ENCODE measurements around the gene TLE2. TPM values are rescaled to one million over a fixed set of nuclear protein-coding genes. Genes with fewer than 3 reads are reported as not detected.

TLE2 gene
- total and polyA plus RNA-seq, 2 of the 4 experiments (the other 2 are of a cell fraction) = under 0.01 to 0.41 TPM

- Histone ChIP-seq H2BK5ac (ENCODE audit: low read depth, low read length, poor library complexity, severe bottlenecking) (no peak overlapping the region), H4K8ac (ENCODE audit: low read depth in 2 of 2, low read length in 2 of 2) (no peak overlapping the region), H2BK20ac (ENCODE audit: low read depth, low read length) (no peak overlapping the region), H2BK120ac (ENCODE audit: low read depth, low read length) (no peak overlapping the region), H3K18ac (ENCODE audit: low read depth, low read length) (no peak overlapping the region), H3K4me1 (ENCODE audit: control insufficient read depth, insufficient read depth, low read length) (peaks cover 11% of the 10 kb centered on the region), H2BK15ac (ENCODE audit: low read depth, low read length) (no peak overlapping the region), H3K9ac (ENCODE audit: low read depth, low read length) (no peak overlapping the region), H3K27me3 (ENCODE audit: control insufficient read depth, insufficient read depth, low read length) (no peaks in the 10 kb centered on the region), H4K5ac (ENCODE audit: low read depth, low read length) (no peak overlapping the region), H3K9me3 (ENCODE audit: control insufficient read depth, insufficient read depth, low read length) (no peaks in the 10 kb centered on the region), H3K56ac (ENCODE audit: extremely low read depth, insufficient read depth, low read length) (no peak overlapping the region), H4K20me1 (ENCODE audit: insufficient read depth, low read length) (no peaks in the 10 kb centered on the region), H3K79me1 (ENCODE audit: low read depth in 1 of 2, low read length in 2 of 2) (no peaks in the 10 kb centered on the region), H3K23ac (ENCODE audit: low read depth, low read length) (no peak overlapping the region), H2AFZ (replicated peaks; ENCODE audit: low read length, poor library complexity) (no peak overlapping the region), H3K4me3 (ENCODE audit: insufficient read depth, low read depth, low read length) (no peak overlapping the region), H4K91ac (ENCODE audit: insufficient read depth, low read depth, low read length) (no peak overlapping the region), H2AK9ac (replicated peaks; ENCODE audit: low read depth, low read length, poor library complexity) (no peak overlapping the region), H2AK5ac (ENCODE audit: low read depth, low read length) (no peak overlapping the region), H3K36me3 (ENCODE audit: control insufficient read depth, insufficient read depth, low read length) (no peaks in the 10 kb centered on the region), H3K14ac (replicated peaks; ENCODE audit: low read depth, low read length) (no peak overlapping the region), H3K27ac (ENCODE audit: insufficient read depth, low read length) (no peak overlapping the region), H3K4me2 (ENCODE audit: low read depth, low read length) (no peak overlapping the region), H3K4ac (ENCODE audit: low read depth, low read length) (no peak overlapping the region), H3K9me1 (ENCODE audit: insufficient read depth, low read length) (0 out of 2 replicates have a peak, but pooled peaks cover 6% of the 10 kb centered on the region)
- BruUV-seq (replicated peaks) = no TSS peak
- ChIA-PET POLR2A (ENCODE audit: unreplicated experiment) (no interaction called here), CTCF (no interaction called here)
- DNase-seq (no peak), ATAC-seq (ENCODE audit: low read depth) (no peak)
- 86% methylated on average over 4 of the region's 11 CpGs; no CpG with 5 or more reads in 1 of the 2 experiments for WGBS, 2 experiments (ENCODE audit: extremely low coverage in 2 of 2, insufficient read length in 1 of 2)
- in situ Hi-C loops (cut with MboI; ENCODE audit: low sequenced_read_pairs) (no loop called here), intact Hi-C loops (cut with micrococcal nuclease) (no loop called here), dilution Hi-C loops (cut with HindIII; ENCODE audit: low sequenced_read_pairs, unreplicated experiment) (no loop called here)
- TF ChIP-seq RFX5 (IDR thresholded peaks at IDR 0.05; ENCODE audit: low read depth, low read length) (no peak), FOS (IDR thresholded peaks at IDR 0.05; ENCODE audit: low read depth, low read length) (no peak), MXI1 (IDR thresholded peaks at IDR 0.05; ENCODE audit: borderline replicate concordance, low read depth, low read length) (no peak), SMC3 (IDR thresholded peaks at IDR 0.05; ENCODE audit: low read depth, low read length) (no peak), MAZ (IDR thresholded peaks at IDR 0.05; ENCODE audit: borderline replicate concordance, low read depth, low read length) (no peak), NFE2L2 (IDR thresholded peaks at IDR 0.05; ENCODE audit: low read depth, low read length) (no peak), MAFK (IDR thresholded peaks at IDR 0.05; ENCODE audit: low read depth, low read length) (no peak), CTCF (conservative IDR thresholded peaks at IDR 0.05; ENCODE audit: low read depth, low read length) (no peak), RAD21 (IDR thresholded peaks at IDR 0.05; ENCODE audit: low read length) (no peak), BHLHE40 (IDR thresholded peaks at IDR 0.05; ENCODE audit: low read depth, low read length) (no peak)
- TF ChIP-seq, protein P1, sequence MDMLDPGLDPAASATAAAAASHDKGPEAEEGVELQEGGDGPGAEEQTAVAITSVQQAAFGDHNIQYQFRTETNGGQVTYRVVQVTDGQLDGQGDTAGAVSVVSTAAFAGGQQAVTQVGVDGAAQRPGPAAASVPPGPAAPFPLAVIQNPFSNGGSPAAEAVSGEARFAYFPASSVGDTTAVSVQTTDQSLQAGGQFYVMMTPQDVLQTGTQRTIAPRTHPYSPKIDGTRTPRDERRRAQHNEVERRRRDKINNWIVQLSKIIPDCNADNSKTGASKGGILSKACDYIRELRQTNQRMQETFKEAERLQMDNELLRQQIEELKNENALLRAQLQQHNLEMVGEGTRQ (IDR thresholded peaks at IDR 0.05; ENCODE audit: low read depth, low read length) = no peak
- TF ChIP-seq, protein P2, sequence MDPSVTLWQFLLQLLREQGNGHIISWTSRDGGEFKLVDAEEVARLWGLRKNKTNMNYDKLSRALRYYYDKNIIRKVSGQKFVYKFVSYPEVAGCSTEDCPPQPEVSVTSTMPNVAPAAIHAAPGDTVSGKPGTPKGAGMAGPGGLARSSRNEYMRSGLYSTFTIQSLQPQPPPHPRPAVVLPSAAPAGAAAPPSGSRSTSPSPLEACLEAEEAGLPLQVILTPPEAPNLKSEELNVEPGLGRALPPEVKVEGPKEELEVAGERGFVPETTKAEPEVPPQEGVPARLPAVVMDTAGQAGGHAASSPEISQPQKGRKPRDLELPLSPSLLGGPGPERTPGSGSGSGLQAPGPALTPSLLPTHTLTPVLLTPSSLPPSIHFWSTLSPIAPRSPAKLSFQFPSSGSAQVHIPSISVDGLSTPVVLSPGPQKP (IDR thresholded peaks at IDR 0.05; ENCODE audit: borderline replicate concordance, low read depth, low read length) = no peak
Observed at GRCh38 chr19:2978166-2978767, 50.8 kb downstream of the TLE2 start.
